GM23248 (cell line): ENCODE measurements around the gene UXT. TPM values are rescaled to one million over a fixed set of nuclear protein-coding genes. Genes with fewer than 3 reads are reported as not detected.

ENCODE experiments used
- DNase-seq: peaks from one replicate; pipeline ENCODE4 v3.0.0-alpha.2; 2015
- H2AFZ ChIP-seq: fragments of 200-600 bp; sonication (generic); 2 replicates; pipeline ENCODE4 v1.6.1; 2016; ENCODE audit warnings: antibody characterized with exemption
- H3F3A ChIP-seq: fragments of 200-600 bp; sonication (generic); 2 replicates; pipeline ENCODE4 v1.6.1; 2016; ENCODE audit warnings: mild to moderate bottlenecking, antibody characterized with exemption, mixed run types; ENCODE audit not compliant: insufficient read depth
- H3K27ac ChIP-seq: fragments of 200-600 bp; sonication (generic); 2 replicates; pipeline ENCODE4 v1.5.1; 2016; ENCODE audit warnings: mild to moderate bottlenecking
- H3K27me3 ChIP-seq: fragments of 200-600 bp; sonication (generic); replicated peaks from 2 replicates; pipeline ENCODE4 v1.6.1; 2016; ENCODE audit warnings: mild to moderate bottlenecking; ENCODE audit not compliant: insufficient read depth
- H3K36me3 ChIP-seq: fragments of 200-600 bp; sonication (generic); 2 replicates; pipeline ENCODE4 v1.6.1; 2016; ENCODE audit warnings: low read depth, mild to moderate bottlenecking
- H3K4me1 ChIP-seq: fragments of 200-600 bp; sonication (generic); 2 replicates; pipeline ENCODE4 v1.6.1; 2016; ENCODE audit warnings: mild to moderate bottlenecking; ENCODE audit not compliant: insufficient read depth
- H3K4me2 ChIP-seq: fragments of 200-600 bp; sonication (generic); one replicate; pipeline ENCODE4 v1.6.1; 2016; ENCODE audit warnings: mild to moderate bottlenecking; ENCODE audit not compliant: unreplicated experiment
- H3K4me3 ChIP-seq: fragments of 200-600 bp; sonication (generic); 2 replicates; pipeline ENCODE4 v1.5.1; 2016; ENCODE audit warnings: mild to moderate bottlenecking
- H3K79me2 ChIP-seq: fragments of 200-600 bp; sonication (generic); 2 replicates; pipeline ENCODE4 v1.6.1; 2016; ENCODE audit warnings: mild to moderate bottlenecking; ENCODE audit not compliant: insufficient read depth
- H3K9ac ChIP-seq: fragments of 200-600 bp; sonication (generic); 2 replicates; pipeline ENCODE4 v1.6.1; 2016; ENCODE audit warnings: mild to moderate bottlenecking
- H3K9me2 ChIP-seq: fragments of 200-600 bp; sonication (generic); 2 replicates; pipeline ENCODE4 v1.6.1; 2016; ENCODE audit warnings: mixed run types, mild to moderate bottlenecking, moderate library complexity; ENCODE audit not compliant: insufficient read depth
- H3K9me3 ChIP-seq: fragments of 200-600 bp; sonication (generic); one replicate; pipeline ENCODE4 v1.6.1; 2017; ENCODE audit warnings: low read depth
- H4K20me1 ChIP-seq: fragments of 200-600 bp; sonication (generic); 2 replicates; pipeline ENCODE4 v1.6.0; 2016; ENCODE audit not compliant: insufficient read depth
- EZH2 ChIP-seq: fragments of 200-600 bp; sonication (generic); IDR thresholded peaks from 2 replicates; pipeline ENCODE4 v1.6.1; 2018; ENCODE audit warnings: antibody characterized with exemption, mild to moderate bottlenecking; ENCODE audit not compliant: insufficient read depth, poor library complexity, severe bottlenecking
- EZH2phosphoT487 ChIP-seq: fragments of 200-600 bp; sonication (generic); IDR thresholded peaks from 2 replicates; pipeline ENCODE4 v1.6.1; 2018; ENCODE audit warnings: antibody characterized with exemption, moderate library complexity, mild to moderate bottlenecking, low read depth; ENCODE audit not compliant: insufficient read depth
- WGBS, 2 experiments: methylation state at CpG; one replicate each; pipeline ENCODE4 v1.1.6; 2015 to 2017; ENCODE audit warnings: low lambda C conversion rate in 2 of 2, low coverage in 1 of 2; ENCODE audit errors: missing lambda C conversion rate in 2 of 2; 5-methylcytosine and 5-hydroxymethylcytosine counted together
- in situ Hi-C: fragments of 300-500 bp; cut with MboI; formaldehyde crosslinking; loops from 2 replicates; pipeline ENCODE4 v1.15.0; 2020
- polyA plus RNA-seq: library from polyadenylated mRNA; unstranded; fragments of >200 nt; fragmentation: Nextera tagmentation; extraction: Ambion mirVana; gene quantifications from 2 replicates; pipeline ENCODE4 v1.2.1, GENCODE V29; 2016
- total RNA-seq: library from RNA; depleted of rRNA; stranded (reverse); fragments of >200 nt; shearing (Covaris generic); gene quantifications from 2 replicates; pipeline ENCODE4 v1.2.3, GENCODE V29; 2014

UXT gene
- total and polyA plus RNA-seq, 2 experiments from 2014 or later = 130 to 158 TPM

DNA sequence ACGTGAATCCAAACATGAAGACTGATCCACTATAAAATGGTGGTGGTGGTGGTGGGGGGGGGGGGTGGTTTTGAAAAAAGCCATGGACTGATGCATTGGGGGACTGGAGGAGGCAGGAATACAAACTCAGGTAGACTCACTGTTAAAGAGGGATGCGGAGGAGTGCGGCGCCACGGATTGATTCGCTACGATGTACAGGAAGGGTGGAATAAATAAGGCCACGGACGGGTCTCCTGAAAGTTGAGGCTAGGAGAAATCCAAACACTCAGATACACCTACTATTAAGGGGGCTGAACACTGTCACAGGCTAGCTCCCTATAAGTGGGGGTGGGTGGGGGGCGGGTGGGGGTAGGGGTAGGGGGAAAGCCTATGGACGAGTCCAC is 9.2 kb downstream of the UXT start:
- in situ Hi-C loops = no loop called here
- H3K79me2 ChIP-seq = peaks cover 44% of the 10 kb centered on the region
- 1 to 5% methylated on average over 5 to 11 of the region's 11 CpGs for WGBS, 2 experiments
- no peak overlapping the region for H2AFZ ChIP-seq
- peaks cover 9% of the 10 kb centered on the region for H3K4me1 ChIP-seq
- peak overlapping the region; percentile 83 for H3K4me3 ChIP-seq
- H3K36me3 ChIP-seq = no peaks in the 10 kb centered on the region
- peak overlapping the region; percentile 94 for H3K27ac ChIP-seq
- no peak for TF ChIP-seq EZH2
- no peak for TF ChIP-seq EZH2phosphoT487
- no peaks in the 10 kb centered on the region for H3K27me3 ChIP-seq
- peak overlapping the region; percentile 94 for H3K9ac ChIP-seq
- no peaks in the 10 kb centered on the region for H4K20me1 ChIP-seq
- peak overlapping the region; percentile 71 for H3K4me2 ChIP-seq
- H3F3A ChIP-seq = peaks cover 19% of the 10 kb centered on the region; the same call in 1 of the 2 replicates
- no peaks in the 10 kb centered on the region for H3K9me3 ChIP-seq
- H3K9me2 ChIP-seq = no peaks in the 10 kb centered on the region
- DNase-seq = no peak

DNA sequence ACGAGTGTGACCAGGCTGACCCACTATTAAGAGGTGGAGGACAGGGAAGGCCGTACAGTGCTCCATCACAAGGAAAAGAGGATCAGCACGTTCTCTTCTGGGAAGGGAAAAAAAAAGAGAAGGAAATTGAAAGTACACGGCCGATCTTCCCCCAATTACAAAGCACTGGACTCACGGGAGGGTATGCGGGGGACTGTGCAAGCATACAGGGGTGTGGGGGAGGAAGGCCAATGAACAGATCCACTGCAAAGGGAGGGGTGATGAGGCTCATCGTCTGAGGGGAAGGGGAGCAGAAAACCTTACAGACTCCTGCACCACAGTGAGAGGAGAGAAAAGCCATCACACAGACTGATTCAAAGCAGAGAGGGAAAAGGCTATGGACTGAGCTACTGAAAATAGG is 9.7 kb downstream of the UXT start:
- no peak overlapping the region for H2AFZ ChIP-seq
- H4K20me1 ChIP-seq = no peaks in the 10 kb centered on the region
- in situ Hi-C loops = no loop called here
- H3K9ac ChIP-seq = peak overlapping the region; percentile 94
- H3K4me2 ChIP-seq = peak overlapping the region; percentile 71
- H3K27ac ChIP-seq = peak overlapping the region; percentile 94
- peaks cover 9% of the 10 kb centered on the region for H3K4me1 ChIP-seq
- TF ChIP-seq EZH2phosphoT487 (no peak), EZH2 (no peak)
- H3K9me2 ChIP-seq = no peaks in the 10 kb centered on the region
- no peaks in the 10 kb centered on the region for H3K36me3 ChIP-seq
- H3K79me2 ChIP-seq = peaks cover 49% of the 10 kb centered on the region
- peaks cover 19% of the 10 kb centered on the region; the same call in 1 of the 2 replicates for H3F3A ChIP-seq
- WGBS, 2 experiments = 13 to 21% methylated on average over 2 to 8 of the region's 8 CpGs
- H3K4me3 ChIP-seq = peak overlapping the region; percentile 83
- no peaks in the 10 kb centered on the region for H3K27me3 ChIP-seq
- no peak for DNase-seq
- no peaks in the 10 kb centered on the region for H3K9me3 ChIP-seq

DNA sequence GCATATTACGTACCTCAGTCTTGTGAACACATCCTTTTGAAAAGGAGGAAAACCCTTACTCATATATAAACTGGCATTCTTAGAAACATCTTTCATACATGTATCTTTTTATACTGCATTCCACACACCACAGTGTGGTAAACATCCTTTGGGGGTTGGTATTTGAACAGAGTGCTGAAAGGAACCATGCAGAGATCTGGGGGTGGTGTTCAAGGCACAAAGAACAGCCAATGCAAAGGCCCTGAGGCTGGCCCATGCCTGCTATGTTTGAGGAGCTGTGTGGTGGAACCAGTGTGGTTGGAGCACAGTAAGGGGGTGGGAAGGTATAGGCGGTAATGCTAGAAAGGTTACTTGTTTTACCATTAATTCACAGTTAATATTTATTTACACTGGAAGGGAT is 10.6 kb downstream of the UXT start:
- no peak overlapping the region for H3K27ac ChIP-seq
- TF ChIP-seq EZH2phosphoT487 (no peak), EZH2 (no peak)
- 84 to 100% methylated on average over 2 of the region's 2 CpGs for WGBS, 2 experiments

DNA sequence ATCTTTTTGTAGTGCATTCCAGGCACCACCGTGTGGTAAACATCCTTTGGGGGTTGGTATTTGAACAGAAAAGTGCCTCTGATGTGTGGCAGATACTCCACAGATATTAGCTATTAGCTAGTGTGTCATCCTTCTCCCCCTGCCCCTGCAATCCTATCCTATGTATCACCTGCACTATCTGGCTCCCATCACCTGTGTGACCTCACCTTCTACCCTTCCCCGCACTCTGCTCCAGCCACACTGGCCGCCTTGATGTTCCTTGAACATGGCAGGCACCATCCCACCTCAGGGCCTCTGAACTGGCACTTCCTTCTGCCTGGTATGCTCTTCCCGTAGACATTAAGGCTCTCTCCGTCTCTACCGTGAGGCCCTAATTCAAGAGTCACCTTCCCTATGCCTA is 12.3 kb downstream of the UXT start:
- in situ Hi-C loops = no loop called here
- DNase-seq = no peak
- H3F3A ChIP-seq = peaks cover 11% of the 10 kb centered on the region; the same call in 1 of the 2 replicates
- WGBS, 2 experiments = 82 to 90% methylated on average over 5 to 6 of the region's 6 CpGs
- H2AFZ ChIP-seq = no peak overlapping the region
- peaks cover 76% of the 10 kb centered on the region for H3K79me2 ChIP-seq
- H3K4me2 ChIP-seq = no peak overlapping the region
- H3K27me3 ChIP-seq = no peaks in the 10 kb centered on the region
- no peaks in the 10 kb centered on the region for H3K36me3 ChIP-seq
- no peak for TF ChIP-seq EZH2phosphoT487
- TF ChIP-seq EZH2 = no peak
- H3K9ac ChIP-seq = no peak overlapping the region
- H3K4me1 ChIP-seq = peaks cover 9% of the 10 kb centered on the region
- H3K4me3 ChIP-seq = no peak overlapping the region
- H4K20me1 ChIP-seq = no peaks in the 10 kb centered on the region
- no peak overlapping the region for H3K27ac ChIP-seq
- no peaks in the 10 kb centered on the region for H3K9me2 ChIP-seq
- H3K9me3 ChIP-seq = no peaks in the 10 kb centered on the region

More for the DNA sequence above, 10.6 kb downstream of the UXT start:
- Histone ChIP-seq H3K4me3 (peak overlapping the region; percentile 83), H2AFZ (no peak overlapping the region), H3K36me3 (no peaks in the 10 kb centered on the region), H4K20me1 (no peaks in the 10 kb centered on the region), H3K4me1 (peaks cover 9% of the 10 kb centered on the region), H3K27me3 (no peaks in the 10 kb centered on the region), H3F3A (peaks cover 19% of the 10 kb centered on the region; the same call in 1 of the 2 replicates), H3K79me2 (peaks cover 58% of the 10 kb centered on the region), H3K9me3 (no peaks in the 10 kb centered on the region), H3K9me2 (no peaks in the 10 kb centered on the region), H3K4me2 (peak overlapping the region; percentile 71), H3K9ac (peak overlapping the region; percentile 94; the same call in 1 of the 2 replicates)
- no peak for DNase-seq
- in situ Hi-C loops = no loop called here
